Peyer's patch (tissue), 4 donors: Measurements from ENCODE around the gene MCTP1. TPM values are rescaled to one million over a fixed set of nuclear protein-coding genes. Genes with fewer than 3 reads are reported as not detected.

Experiments
- DNase-seq, 3 donors: peaks; one replicate each; pipeline ENCODE4 v3.0.0-alpha.2; 2017 to 2019
- H3K27ac ChIP-seq, 4 donors: fragments of 200-600 bp; sonication (generic); one replicate each; pipeline ENCODE4 v1.5.1; 2016 to 2019
- H3K27me3 ChIP-seq, 2 donors: fragments of 200-600 bp; sonication (generic); one replicate each; pipeline ENCODE4 v1.5.1; 2019
- H3K36me3 ChIP-seq, 3 donors: fragments of 200-600 bp; sonication (generic); one replicate each; pipeline ENCODE4 v1.5.1; 2016 to 2019
- H3K4me1 ChIP-seq, 4 donors: fragments of 200-600 bp; sonication (generic); one replicate each; pipeline ENCODE4 v1.5.1; 2016 to 2019
- H3K4me3 ChIP-seq, 4 donors: fragments of 200-600 bp; sonication (generic); 1 replicate in 3 of 4; 2 replicates in 1 of 4; pipeline ENCODE4 v1.5.1; 2016 to 2019; ENCODE audit warnings: mild to moderate bottlenecking in 1 of 4
- H3K9me3 ChIP-seq, 4 donors: fragments of 200-600 bp; sonication (generic); one replicate each; pipeline ENCODE4 v1.5.1; 2016 to 2019; ENCODE audit warnings: mild to moderate bottlenecking in 1 of 4
- POLR2A ChIP-seq, 2 donors: fragments of 450-650 bp; IDR thresholded peaks; one replicate each; pipeline ENCODE4 v1.5.1; 2017; ENCODE audit warnings: antibody characterized with exemption in 2 of 2, mild to moderate bottlenecking in 2 of 2, moderate library complexity in 2 of 2
- total RNA-seq, 4 donors: library from RNA; depleted of rRNA; stranded (reverse); fragments of >200 nt; gene quantifications; one replicate each; pipeline ENCODE4 v1.1.0, GENCODE V29; 2016
- TF ChIP-seq, protein P1 (sequence below), 6 experiments: fragments of 450-650 bp in 4 of 6; fragments of 200-600 bp in 2 of 6; sonication (generic) in 1 of 6; IDR thresholded peaks; one replicate each; pipeline ENCODE4 v1.5.1; 2017 to 2019; ENCODE audit warnings: antibody characterized with exemption in 6 of 6, mild to moderate bottlenecking in 3 of 6, moderate library complexity in 1 of 6

The MCTP1 gene
- total RNA-seq, 4 donors from 2014 or later: 4.7 to 61.1 (median 11.3) TPM

DNA sequence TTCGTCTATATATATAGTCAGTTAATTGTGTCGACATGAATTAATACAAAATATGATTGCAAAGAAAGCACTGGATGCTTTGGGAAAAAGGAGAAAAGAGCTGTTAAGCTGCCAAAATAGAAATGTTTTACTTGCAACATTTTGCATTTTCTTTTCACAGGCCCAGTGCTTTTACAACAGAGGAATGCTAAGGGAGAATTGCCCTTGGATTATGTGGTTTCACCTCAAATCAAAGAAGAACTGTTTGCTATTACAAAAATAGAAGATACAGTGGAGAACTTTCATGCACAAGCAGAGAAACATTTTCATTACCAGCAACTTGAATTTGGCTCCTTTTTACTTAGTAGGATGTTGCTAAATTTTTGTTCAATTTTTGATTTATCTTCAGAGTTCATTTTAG, 590.2 kb downstream of the MCTP1 start:
- Histone ChIP-seq H3K27ac (no peak overlapping the region), H3K4me3 (no peak overlapping the region), H3K36me3 (peaks cover 0 to 9% (median 0%) of the 10 kb centered on the region in 3 donors), H3K4me1 (no peaks in the 10 kb centered on the region), H3K9me3 (no peaks in the 10 kb centered on the region), H3K27me3 (no peaks in the 10 kb centered on the region)
- DNase-seq: no peak
- TF ChIP-seq, protein P1, sequence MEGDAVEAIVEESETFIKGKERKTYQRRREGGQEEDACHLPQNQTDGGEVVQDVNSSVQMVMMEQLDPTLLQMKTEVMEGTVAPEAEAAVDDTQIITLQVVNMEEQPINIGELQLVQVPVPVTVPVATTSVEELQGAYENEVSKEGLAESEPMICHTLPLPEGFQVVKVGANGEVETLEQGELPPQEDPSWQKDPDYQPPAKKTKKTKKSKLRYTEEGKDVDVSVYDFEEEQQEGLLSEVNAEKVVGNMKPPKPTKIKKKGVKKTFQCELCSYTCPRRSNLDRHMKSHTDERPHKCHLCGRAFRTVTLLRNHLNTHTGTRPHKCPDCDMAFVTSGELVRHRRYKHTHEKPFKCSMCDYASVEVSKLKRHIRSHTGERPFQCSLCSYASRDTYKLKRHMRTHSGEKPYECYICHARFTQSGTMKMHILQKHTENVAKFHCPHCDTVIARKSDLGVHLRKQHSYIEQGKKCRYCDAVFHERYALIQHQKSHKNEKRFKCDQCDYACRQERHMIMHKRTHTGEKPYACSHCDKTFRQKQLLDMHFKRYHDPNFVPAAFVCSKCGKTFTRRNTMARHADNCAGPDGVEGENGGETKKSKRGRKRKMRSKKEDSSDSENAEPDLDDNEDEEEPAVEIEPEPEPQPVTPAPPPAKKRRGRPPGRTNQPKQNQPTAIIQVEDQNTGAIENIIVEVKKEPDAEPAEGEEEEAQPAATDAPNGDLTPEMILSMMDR (IDR thresholded peaks at IDR 0.05): no peak
- TF ChIP-seq POLR2A (IDR thresholded peaks at IDR 0.05): no peak

DNA sequence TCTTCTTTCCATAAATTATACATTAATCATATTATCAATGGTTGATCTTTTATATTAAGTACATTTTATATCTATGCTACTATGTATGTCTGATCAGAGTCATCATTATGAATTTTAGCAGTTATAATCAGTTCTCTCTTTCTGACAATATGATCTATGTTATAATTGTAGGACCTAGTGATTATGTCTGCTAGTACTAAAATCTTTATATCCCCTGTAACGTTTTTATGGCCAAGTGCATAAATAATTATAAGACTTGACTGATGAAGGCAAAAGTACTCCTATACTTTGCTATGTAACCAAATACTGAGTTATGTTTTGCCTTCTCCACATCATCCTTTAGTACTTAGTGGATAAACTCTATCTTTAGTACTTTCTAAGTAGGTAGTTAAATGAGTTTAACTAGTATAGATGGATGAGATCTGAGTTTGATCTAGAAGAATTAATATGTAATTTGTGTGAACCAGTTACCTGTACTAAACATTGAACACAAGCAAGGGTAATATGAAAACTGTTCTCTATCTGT, 591.0 kb downstream of the MCTP1 start:
- Histone ChIP-seq H3K27ac (no peak overlapping the region), H3K4me1 (no peaks in the 10 kb centered on the region), H3K36me3 (peaks cover 0 to 9% (median 0%) of the 10 kb centered on the region in 3 donors), H3K4me3 (no peak overlapping the region), H3K9me3 (no peaks in the 10 kb centered on the region), H3K27me3 (no peaks in the 10 kb centered on the region)
- TF ChIP-seq POLR2A (IDR thresholded peaks at IDR 0.05): no peak
- TF ChIP-seq, protein P1 (IDR thresholded peaks at IDR 0.05): no peak
- no peak for DNase-seq

DNA sequence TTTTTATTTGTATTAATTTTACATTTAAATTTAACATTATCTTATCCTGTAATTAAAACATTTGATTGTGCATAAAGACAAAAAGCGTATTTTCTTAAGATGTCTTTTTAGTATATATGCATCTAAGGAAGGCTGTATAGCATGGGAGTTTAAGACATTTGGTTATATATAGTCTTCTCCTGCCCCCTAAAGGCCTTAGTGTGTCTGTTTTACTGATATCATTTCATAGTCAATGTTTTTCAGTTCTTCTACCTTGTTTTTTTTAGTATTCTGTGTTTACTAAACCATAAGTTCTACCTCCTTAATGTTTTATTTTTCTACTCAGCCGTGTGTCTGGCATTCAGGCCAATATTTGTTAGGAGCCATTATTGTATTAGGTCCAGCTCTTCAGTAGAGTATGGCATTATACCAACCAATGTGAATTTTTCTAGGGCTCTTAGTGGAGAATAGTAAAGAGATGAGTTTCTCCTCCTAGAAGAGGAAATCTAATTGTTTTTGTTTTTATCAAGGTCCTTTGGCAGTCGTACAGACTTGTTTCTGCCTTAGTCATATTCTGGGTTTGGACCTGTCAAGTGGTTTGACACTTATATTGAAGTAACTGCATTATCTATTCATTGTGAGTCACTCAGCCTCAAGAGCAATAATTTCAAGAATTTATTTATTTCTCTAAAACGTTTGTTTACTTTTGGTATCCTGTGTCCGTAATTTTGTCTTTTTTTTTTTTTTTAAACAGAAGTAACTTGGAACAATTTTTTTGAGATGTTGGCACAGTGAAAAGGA, 591.7 kb downstream of the MCTP1 start:
- DNase-seq: no peak
- Histone ChIP-seq H3K4me3 (no peak overlapping the region), H3K4me1 (no peaks in the 10 kb centered on the region), H3K27ac (no peak overlapping the region), H3K9me3 (no peaks in the 10 kb centered on the region), H3K27me3 (no peaks in the 10 kb centered on the region), H3K36me3 (peaks cover 0 to 14% (median 0%) of the 10 kb centered on the region in 3 donors)
- TF ChIP-seq, protein P1 (IDR thresholded peaks at IDR 0.05): peak in 4 of 6 experiments; percentile 28 to 65 (median 54)
- TF ChIP-seq POLR2A (IDR thresholded peaks at IDR 0.05): no peak

DNA sequence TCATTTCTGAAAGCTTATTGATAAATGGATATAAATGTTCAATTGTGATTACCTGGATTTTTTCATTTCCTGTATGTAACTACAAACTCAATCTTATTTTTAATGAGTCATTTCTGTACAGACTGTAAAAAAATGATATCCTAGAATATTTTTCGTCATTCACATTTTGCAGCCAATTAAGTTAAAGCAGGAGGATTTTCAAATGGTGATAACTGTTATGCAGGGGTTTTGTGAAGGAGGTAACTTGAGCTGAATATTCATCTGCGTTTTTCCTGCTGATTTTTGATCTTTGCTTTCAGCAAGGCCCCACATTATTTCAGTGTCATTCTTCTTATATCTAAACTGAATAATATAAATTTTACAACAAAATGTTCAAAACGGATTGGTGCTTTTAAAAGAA, 592.3 kb downstream of the MCTP1 start:
- Histone ChIP-seq H3K27me3 (no peaks in the 10 kb centered on the region), H3K4me3 (no peak overlapping the region), H3K9me3 (no peaks in the 10 kb centered on the region), H3K4me1 (no peaks in the 10 kb centered on the region), H3K36me3 (peaks cover 0 to 20% (median 0%) of the 10 kb centered on the region in 3 donors), H3K27ac (no peak overlapping the region)
- DNase-seq: no peak
- no peak for TF ChIP-seq POLR2A (IDR thresholded peaks at IDR 0.05)

DNA sequence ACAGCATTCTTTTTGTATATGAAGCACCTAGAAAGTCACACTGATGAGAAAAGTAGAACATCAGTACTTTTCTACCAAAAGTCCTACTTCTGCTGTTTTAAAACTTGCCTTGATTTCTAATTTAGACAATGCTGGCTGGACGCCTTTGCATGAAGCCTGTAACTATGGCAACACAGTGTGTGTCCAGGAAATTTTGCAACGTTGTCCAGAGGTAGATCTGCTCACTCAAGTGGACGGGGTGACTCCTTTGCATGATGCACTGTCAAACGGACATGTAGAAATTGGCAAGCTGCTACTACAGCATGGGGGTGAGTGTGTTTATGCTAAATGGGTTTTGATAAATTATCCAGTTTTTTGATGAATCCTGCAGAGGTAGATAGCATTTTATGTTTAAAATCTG, 592.9 kb downstream of the MCTP1 start:
- no peak for DNase-seq
- H3K27ac ChIP-seq: no peak overlapping the region
- H3K4me3 ChIP-seq: no peak overlapping the region
- H3K9me3 ChIP-seq: no peaks in the 10 kb centered on the region
- peaks cover 0 to 27% (median 0%) of the 10 kb centered on the region in 3 donors for H3K36me3 ChIP-seq
- no peak for TF ChIP-seq POLR2A (IDR thresholded peaks at IDR 0.05)
- no peaks in the 10 kb centered on the region for H3K4me1 ChIP-seq
- H3K27me3 ChIP-seq: no peaks in the 10 kb centered on the region

DNA sequence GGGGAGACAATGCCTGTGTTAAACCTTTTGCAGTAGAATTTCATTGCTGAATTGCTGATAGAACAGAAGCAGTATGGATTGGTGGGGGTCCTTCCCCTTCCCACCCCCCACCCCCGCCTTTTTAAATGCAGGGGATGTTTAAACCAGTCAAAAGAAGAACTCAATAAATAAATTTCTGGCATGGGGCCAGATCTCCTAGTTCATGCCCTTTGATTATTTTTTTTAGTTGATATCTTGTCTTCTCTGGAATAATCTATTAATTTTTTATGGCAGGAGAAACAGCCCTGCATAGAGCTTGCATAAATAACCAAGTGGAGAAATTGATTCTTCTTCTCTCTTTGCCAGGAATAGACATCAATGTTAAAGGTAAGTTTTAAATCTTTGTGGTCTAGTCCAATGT, 593.6 kb downstream of the MCTP1 start:
- H3K27ac ChIP-seq: no peak overlapping the region
- no peak overlapping the region for H3K4me3 ChIP-seq
- H3K9me3 ChIP-seq: no peaks in the 10 kb centered on the region
- no peaks in the 10 kb centered on the region for H3K4me1 ChIP-seq
- peaks cover 0 to 33% (median 0%) of the 10 kb centered on the region in 3 donors for H3K36me3 ChIP-seq
- no peak for DNase-seq
- H3K27me3 ChIP-seq: no peaks in the 10 kb centered on the region
- no peak for TF ChIP-seq POLR2A (IDR thresholded peaks at IDR 0.05)
- TF ChIP-seq, protein P1 (IDR thresholded peaks at IDR 0.05): no peak
